ENCODE measurements around the gene CD151.

GRCh38 chr11:852762-853161, 20.0 kb downstream of the CD151 start:
- TF ChIP-seq, protein P1, sequence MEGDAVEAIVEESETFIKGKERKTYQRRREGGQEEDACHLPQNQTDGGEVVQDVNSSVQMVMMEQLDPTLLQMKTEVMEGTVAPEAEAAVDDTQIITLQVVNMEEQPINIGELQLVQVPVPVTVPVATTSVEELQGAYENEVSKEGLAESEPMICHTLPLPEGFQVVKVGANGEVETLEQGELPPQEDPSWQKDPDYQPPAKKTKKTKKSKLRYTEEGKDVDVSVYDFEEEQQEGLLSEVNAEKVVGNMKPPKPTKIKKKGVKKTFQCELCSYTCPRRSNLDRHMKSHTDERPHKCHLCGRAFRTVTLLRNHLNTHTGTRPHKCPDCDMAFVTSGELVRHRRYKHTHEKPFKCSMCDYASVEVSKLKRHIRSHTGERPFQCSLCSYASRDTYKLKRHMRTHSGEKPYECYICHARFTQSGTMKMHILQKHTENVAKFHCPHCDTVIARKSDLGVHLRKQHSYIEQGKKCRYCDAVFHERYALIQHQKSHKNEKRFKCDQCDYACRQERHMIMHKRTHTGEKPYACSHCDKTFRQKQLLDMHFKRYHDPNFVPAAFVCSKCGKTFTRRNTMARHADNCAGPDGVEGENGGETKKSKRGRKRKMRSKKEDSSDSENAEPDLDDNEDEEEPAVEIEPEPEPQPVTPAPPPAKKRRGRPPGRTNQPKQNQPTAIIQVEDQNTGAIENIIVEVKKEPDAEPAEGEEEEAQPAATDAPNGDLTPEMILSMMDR (IDR thresholded peaks at IDR 0.05): no peak
- no peak for TF ChIP-seq POLR2A (IDR thresholded peaks at IDR 0.05)
